GM21737 (cell line): ENCODE measurements around the gene NEB.
"Not testable (repeated sequence)": the region's sequence is repeated elsewhere in the genome, so short reads cannot be mapped to it uniquely, and the experiment has no call there.

Experiments
- ATAC-seq: cut with Tn5 transposase; IDR thresholded peaks from one replicate; pipeline ENCODE4 v1.9.1; 2021; ENCODE audit warnings: mild to moderate bottlenecking, moderate library complexity; ENCODE audit not compliant: unreplicated experiment

The NEB gene

GRCh38 chr2:151616760-151617339 is 117.4 kb downstream of the NEB start:
- ATAC-seq, result no peak

- no peak for ATAC-seq
These were observed 119.5 kb downstream of the NEB start for GRCh38 chr2:151614606-151615306.

GRCh38 chr2:151614159-151614558 is 120.1 kb downstream of the NEB start:
- no peak for ATAC-seq

- ATAC-seq, result no peak
These were observed 122.9 kb downstream of the NEB start for GRCh38 chr2:151611351-151611750.

GRCh38 chr2:151610310-151610709 is 124.0 kb downstream of the NEB start:
- no peak for ATAC-seq

GRCh38 chr2:151609705-151610104 is 124.6 kb downstream of the NEB start:
- ATAC-seq, result no peak

- ATAC-seq, result not testable (repeated sequence)
These were observed 126.5 kb downstream of the NEB start for GRCh38 chr2:151607459-151608424.

GRCh38 chr2:151603530-151603929 is 130.7 kb downstream of the NEB start:
- not testable (repeated sequence) for ATAC-seq

- ATAC-seq, result not testable (repeated sequence)
These were observed 131.9 kb downstream of the NEB start for GRCh38 chr2:151602402-151602801.

GRCh38 chr2:151601803-151602202 is 132.5 kb downstream of the NEB start:
- ATAC-seq, result not testable (repeated sequence)

- ATAC-seq, result not testable (repeated sequence)
These were observed 137.2 kb downstream of the NEB start for GRCh38 chr2:151596903-151597608.

- ATAC-seq, result not testable (repeated sequence)
These were observed 142.4 kb downstream of the NEB start for GRCh38 chr2:151591908-151592255.

GRCh38 chr2:151591250-151591907 is 142.9 kb downstream of the NEB start:
- ATAC-seq, result not testable (repeated sequence)

- not testable (repeated sequence) for ATAC-seq
These were observed 153.0 kb downstream of the NEB start for GRCh38 chr2:151581300-151581699.

GRCh38 chr2:151580697-151581096 is 153.6 kb downstream of the NEB start:
- not testable (repeated sequence) for ATAC-seq

- ATAC-seq, result no peak
These were observed 157.2 kb downstream of the NEB start for GRCh38 chr2:151577116-151577515.

GRCh38 chr2:151576080-151576479 is 158.2 kb downstream of the NEB start:
- no peak for ATAC-seq

- ATAC-seq, result no peak
These were observed 158.9 kb downstream of the NEB start for GRCh38 chr2:151575338-151575737.

- no peak for ATAC-seq
These were observed 164.1 kb downstream of the NEB start for GRCh38 chr2:151570191-151570590.

- no peak for ATAC-seq
These were observed 165.1 kb downstream of the NEB start for GRCh38 chr2:151569167-151569566.
